GM18951 (cell line): Measurements from ENCODE around the gene PRM2.

Experiments used
- POLR2A ChIP-seq: IDR thresholded peaks from 4 replicates; pipeline ENCODE4 v1.6.1; 2011; ENCODE audit warnings: mild to moderate bottlenecking; ENCODE audit not compliant: insufficient read length, insufficient read depth; ENCODE audit errors: extremely low read depth
- in situ Hi-C: fragments of 300-500 bp; cut with MboI; formaldehyde crosslinking; loops from one replicate; pipeline ENCODE4 v1.12.0; 2022; ENCODE audit warnings: low sequenced_read_pairs, mixed read lengths, inconsistent platforms; ENCODE audit not compliant: unreplicated experiment

The PRM2 gene

DNA sequence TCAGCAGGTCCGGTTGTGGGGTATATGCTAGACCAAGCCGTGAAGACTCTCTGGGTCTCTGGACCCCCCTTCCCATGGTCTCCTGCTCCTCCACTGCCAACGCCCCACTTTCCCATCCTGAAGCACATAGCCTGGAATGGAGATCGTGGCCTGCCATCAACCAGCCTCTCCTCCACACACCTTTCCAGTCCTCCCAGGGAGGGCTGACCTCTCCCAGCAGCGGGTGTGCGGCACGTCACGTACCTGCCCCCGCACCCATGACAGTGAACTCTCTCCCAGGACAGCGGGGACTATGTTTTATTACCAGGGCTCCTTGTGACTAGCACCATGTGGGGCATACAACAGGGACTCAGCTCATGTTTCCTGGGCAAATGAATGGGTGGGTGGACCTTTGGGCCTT is 4.7 kb downstream of the PRM2 start:
- in situ Hi-C loops = no loop called here
- TF ChIP-seq POLR2A = no peak

- in situ Hi-C loops = no loop called here
These were observed 5.6 kb downstream of the PRM2 start for GRCh38 chr16:11270602-11271162.

DNA sequence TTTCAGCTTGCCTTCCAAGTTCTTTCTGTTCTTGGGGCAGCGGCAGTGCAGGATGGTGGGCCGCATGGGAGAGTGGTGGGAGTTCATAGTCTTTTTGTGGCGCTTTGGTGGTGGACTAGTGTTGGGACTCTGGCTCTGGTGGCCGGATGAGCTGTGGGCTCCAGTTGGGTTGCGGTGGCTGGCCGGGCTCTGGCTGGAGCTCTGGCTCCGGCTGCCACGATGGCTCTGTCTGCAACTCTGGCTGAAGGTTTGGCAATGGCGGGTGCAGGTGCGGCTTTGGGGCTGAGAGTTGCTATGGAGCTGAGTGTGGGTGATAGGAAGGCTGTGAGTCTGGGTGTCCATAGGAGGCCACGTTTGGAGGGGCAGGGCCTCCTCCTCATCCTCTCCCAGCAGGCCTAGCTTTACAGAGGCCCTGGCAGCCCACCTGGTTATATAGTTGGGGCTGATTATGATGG is 7.3 kb downstream of the PRM2 start, which contains the start of gene TNP2:
TSS of gene TNP2 (minus strand) at position 405 of the 455 bp plus-strand sequence. CDS start at position 342, 63 bp downstream.
- no peak for TF ChIP-seq POLR2A
- in situ Hi-C loops = no loop called here

More at GRCh38 chr16:11270602-11271162, 5.6 kb downstream of the PRM2 start:
- no peak for TF ChIP-seq POLR2A

- no peak for TF ChIP-seq POLR2A
- in situ Hi-C loops = no loop called here
These were observed 11.2 kb downstream of the PRM2 start for GRCh38 chr16:11265124-11265523.

DNA sequence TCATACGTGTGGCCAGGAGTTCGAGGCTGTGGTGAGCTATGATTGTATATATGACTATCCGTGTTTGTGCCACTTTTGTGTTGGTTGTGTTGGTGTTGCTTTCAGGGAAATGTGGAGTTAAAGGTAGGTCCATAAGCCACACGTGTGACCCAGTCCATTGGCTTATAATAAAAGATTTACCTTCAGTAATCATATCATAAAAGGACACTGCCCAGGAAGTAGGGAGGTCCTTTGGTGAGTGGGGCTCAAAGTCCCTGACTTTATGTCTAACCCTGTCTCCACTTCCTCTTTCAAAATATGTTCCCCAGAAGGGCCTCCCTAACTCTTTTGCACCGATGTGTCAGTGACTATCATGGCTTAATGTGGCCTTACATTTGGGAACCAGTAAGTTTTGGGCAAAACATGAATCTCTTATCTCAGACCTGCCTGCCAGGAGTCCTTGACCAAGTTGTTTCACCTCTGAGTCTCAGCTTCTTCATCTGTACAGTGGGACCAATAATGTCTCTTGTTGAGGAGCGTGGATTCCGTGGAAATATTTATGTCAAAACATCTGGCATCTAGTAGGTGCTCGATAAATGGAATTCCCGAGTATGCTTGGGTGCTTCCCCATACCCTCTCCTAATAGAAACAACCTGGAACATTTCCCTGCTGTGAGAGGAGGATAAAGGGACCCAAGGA is 12.0 kb downstream of the PRM2 start:
- TF ChIP-seq POLR2A = no peak
- in situ Hi-C loops = loop anchor here (5.0 kb wide), 1 partner anchor 83 kb away; the partner anchor contains the start of gene RMI2

DNA sequence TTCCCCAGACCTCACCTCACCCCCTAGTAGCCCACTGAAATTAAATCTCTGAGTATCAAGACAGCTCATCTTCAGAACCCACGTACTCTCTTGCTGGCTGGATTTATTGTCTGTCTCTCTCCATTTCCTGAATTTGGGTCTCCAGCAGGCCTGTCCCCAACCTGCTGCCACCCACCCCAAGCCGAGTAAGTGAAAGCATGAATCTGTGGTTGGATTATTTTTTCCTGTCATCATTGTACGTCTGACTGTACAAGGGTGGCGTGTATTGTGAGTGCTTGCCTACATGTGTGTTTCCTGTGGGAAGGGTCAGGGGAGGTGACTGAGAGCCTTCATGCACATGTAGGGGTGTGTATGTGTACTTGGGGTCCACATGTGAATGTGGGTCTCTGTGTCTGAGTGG is 12.5 kb downstream of the PRM2 start:
- in situ Hi-C loops = loop anchor here (5.0 kb wide), 1 partner anchor 84 kb away; the partner anchor contains the start of gene RMI2
- TF ChIP-seq POLR2A = no peak

GRCh38 chr16:11262915-11263314 is 13.4 kb downstream of the PRM2 start:
- in situ Hi-C loops = loop anchor here (5.0 kb wide), 1 partner anchor 84 kb away; the partner anchor contains the start of gene RMI2
- no peak for TF ChIP-seq POLR2A

DNA sequence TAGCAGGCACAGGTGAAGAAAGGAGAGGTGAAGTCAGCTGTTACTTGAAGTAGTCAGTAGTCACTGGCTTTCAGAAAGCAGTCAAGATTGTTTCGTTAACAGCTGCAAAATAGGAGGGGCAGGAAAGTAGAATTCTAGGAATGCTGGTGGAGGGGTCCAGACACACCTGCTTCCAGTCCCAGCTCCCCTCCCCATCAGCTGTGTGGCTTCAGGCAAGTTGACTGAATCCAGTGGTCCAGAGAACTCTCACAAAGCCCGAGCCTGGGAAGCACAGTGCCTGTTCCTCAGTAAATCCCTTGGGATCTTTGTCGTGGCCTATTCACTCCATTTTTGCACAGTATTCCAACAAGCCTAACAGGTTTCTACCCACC is 15.7 kb downstream of the PRM2 start:
- no peak for TF ChIP-seq POLR2A
- in situ Hi-C loops = loop anchor here (5.0 kb wide), 1 partner anchor 87 kb away; the partner anchor contains the start of gene RMI2

DNA sequence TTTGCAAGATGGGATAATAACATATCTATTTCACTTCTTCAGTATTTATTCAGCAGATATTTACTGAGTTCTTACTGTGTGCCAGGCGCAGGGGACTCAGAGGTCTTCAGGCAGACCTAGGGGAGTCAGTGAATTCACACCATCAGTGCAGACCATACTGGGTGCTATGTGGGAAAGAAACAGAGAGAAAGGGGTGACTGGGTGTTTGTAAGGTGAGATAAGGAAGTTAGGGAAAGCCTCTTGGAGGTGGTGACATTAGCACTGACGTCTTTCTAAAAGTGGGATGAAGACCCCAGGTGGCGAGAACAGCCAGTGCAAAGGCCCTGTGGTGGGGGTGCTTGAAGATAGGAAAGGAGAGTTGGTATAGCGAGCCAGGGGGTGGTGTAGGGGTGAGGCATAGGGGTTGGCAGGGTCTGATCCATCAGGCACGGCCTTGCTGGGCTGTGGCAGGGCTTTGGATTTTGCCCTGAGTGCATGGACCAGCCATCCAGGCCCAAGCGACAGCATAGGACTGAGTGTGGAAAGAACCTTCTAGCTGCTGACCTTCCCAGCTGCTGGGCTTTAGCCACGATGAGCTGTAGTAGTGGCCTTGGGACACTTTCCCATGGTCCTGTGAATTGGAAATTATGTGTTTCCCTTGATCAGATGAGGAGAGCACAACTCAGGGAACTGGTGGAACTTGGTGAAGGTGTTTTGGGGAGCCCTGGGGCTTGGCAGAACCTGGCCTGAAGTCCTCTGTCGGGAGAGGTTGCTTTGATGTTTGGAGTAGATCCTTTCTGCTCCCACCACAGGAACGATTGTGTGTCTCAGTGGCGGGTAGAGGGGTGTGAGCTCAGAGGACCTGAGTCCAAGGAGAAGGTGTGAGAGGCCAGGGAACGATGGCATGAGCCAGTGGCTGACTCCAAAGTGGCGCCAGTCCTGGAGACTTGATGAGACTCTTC is 16.4 kb downstream of the PRM2 start:
- in situ Hi-C loops = loop anchor here (5.0 kb wide), 1 partner anchor 87 kb away; the partner anchor contains the start of gene RMI2
- TF ChIP-seq POLR2A = no peak

DNA sequence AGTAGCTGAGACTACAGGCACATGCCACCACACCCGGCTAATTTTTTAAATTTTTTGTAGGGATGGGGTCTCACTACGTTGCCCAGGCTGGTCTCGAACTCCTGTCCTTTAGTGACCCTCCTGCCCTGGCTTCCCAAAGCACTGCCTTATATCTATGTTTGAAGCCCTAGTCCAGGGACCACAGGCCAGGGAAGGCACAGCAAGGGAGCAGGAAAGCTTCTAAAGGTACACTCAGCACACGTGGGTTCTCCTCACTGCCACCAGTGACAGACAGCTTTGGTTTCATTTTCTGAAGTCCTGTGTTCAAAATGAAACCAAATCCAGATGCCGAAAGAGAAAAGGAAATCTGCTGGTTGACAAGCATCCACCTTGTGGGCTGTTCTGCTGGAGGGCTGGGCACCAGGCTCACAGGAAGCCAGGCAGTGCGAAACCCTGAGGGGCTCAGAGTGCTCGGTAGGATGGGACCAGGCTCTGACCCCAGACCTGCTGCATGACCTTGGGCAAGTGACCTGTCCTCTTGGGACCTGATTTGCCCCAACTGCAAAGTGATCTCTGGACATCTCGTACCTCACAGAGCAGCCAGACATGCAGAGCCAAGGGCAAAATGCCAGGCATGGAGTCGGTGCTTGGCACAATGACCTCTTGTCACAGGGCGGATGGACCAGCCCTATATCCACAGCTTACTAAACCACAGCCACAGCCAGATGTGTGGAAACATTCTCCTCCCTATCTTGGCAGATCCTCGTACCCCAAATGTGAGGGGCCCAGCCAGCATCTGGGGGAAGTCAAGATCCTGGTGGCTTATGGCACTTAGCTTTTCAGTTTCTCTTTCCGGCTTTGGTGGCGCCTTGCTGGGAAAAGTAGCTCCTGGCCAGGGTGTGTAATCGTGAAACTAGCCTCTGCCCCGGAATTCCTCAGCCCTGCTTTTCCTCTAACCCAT is 17.5 kb downstream of the PRM2 start:
- in situ Hi-C loops = no loop called here
- TF ChIP-seq POLR2A = no peak

GRCh38 chr16:11257131-11257938 is 18.9 kb downstream of the PRM2 start:
- TF ChIP-seq POLR2A = no peak

More at GRCh38 chr16:11257131-11257938, 18.9 kb downstream of the PRM2 start:
- in situ Hi-C loops = no loop called here
